PFSK-1 (cell line): Measurements from ENCODE around the gene ANAPC16.

Source experiments
- FOXP2 ChIP-seq: optimal IDR thresholded peaks from 2 replicates; pipeline ENCODE3; 2011; ENCODE audit warnings: borderline replicate concordance, control low read depth, inconsistent platforms; ENCODE audit not compliant: insufficient read depth; ENCODE audit errors: extremely low read length, extremely low read depth
- POLR2AphosphoS5 ChIP-seq: IDR thresholded peaks from 2 replicates; pipeline ENCODE4 v1.6.1; 2012; ENCODE audit warnings: low read depth, mild to moderate bottlenecking, control low read depth, low read length, moderate library complexity
- REST ChIP-seq, 2 experiments: IDR thresholded peaks; 2 replicates each; pipeline versions ENCODE4 v1.6.1 to v1.8.0; 2011 to 2012; ENCODE audit warnings: low read depth in 2 of 2, low read length in 2 of 2, control low read depth in 1 of 2, inconsistent platforms in 1 of 2, mild to moderate bottlenecking in 1 of 2, moderate library complexity in 1 of 2; ENCODE audit not compliant: insufficient read depth in 1 of 2
- SIN3A ChIP-seq: IDR thresholded peaks from 2 replicates; pipeline ENCODE4 v1.6.1; 2012; ENCODE audit warnings: mild to moderate bottlenecking, low read length, moderate library complexity, borderline replicate concordance; ENCODE audit not compliant: insufficient read depth
- TAF1 ChIP-seq: IDR thresholded peaks from 2 replicates; pipeline ENCODE4 v1.6.1; 2012; ENCODE audit warnings: low read length, control low read depth, borderline replicate concordance; ENCODE audit not compliant: insufficient read depth

Gene ANAPC16

GRCh38 chr10:72206511-72207229 lies 9.1 kb upstream of the ANAPC16 start:
- no peak for TF ChIP-seq SIN3A
- no peak for TF ChIP-seq POLR2AphosphoS5
- TF ChIP-seq TAF1 = no peak
- TF ChIP-seq FOXP2 = no peak

- no peak for TF ChIP-seq POLR2AphosphoS5
- TF ChIP-seq TAF1 = no peak
- no peak for TF ChIP-seq SIN3A
- TF ChIP-seq FOXP2 = no peak
- TF ChIP-seq REST (IDR thresholded peaks at IDR 0.05; ENCODE audit: insufficient read depth in 1 of 2, low read depth in 2 of 2, low read length in 2 of 2) = no peak
Observed at GRCh38 chr10:72218325-72218724, 2.5 kb downstream of the ANAPC16 start.

GRCh38 chr10:72218726-72219125 lies 2.9 kb downstream of the ANAPC16 start:
- no peak for TF ChIP-seq FOXP2
- TF ChIP-seq POLR2AphosphoS5 = no peak
- no peak for TF ChIP-seq REST (IDR thresholded peaks at IDR 0.05; ENCODE audit: insufficient read depth in 1 of 2, low read depth in 2 of 2, low read length in 2 of 2)
- TF ChIP-seq TAF1 = no peak
- no peak for TF ChIP-seq SIN3A

- TF ChIP-seq SIN3A = no peak
- TF ChIP-seq FOXP2 = no peak
- TF ChIP-seq TAF1 = no peak
- TF ChIP-seq POLR2AphosphoS5 = no peak
- TF ChIP-seq REST (IDR thresholded peaks at IDR 0.05; ENCODE audit: insufficient read depth in 1 of 2, low read depth in 2 of 2, low read length in 2 of 2) = no peak
Observed at GRCh38 chr10:72219235-72219814, 3.5 kb downstream of the ANAPC16 start.

GRCh38 chr10:72220637-72221036 lies 4.8 kb downstream of the ANAPC16 start:
- no peak for TF ChIP-seq SIN3A
- no peak for TF ChIP-seq REST (IDR thresholded peaks at IDR 0.05; ENCODE audit: insufficient read depth in 1 of 2, low read depth in 2 of 2, low read length in 2 of 2)
- TF ChIP-seq FOXP2 = no peak
- no peak for TF ChIP-seq POLR2AphosphoS5
- no peak for TF ChIP-seq TAF1
